22Rv1 (cell line): ENCODE results near the gene C1orf159.

Experiments used
- H3K27ac ChIP-seq: fragments of 450-650 bp; 2 replicates; pipeline ENCODE4 v1.5.1; 2017
- CTCF ChIP-seq: fragments of 450-650 bp; IDR thresholded peaks from 2 replicates; pipeline ENCODE4 v1.5.1; 2017; ENCODE audit warnings: mild to moderate bottlenecking
- ZFX ChIP-seq: fragments of 450-650 bp; IDR thresholded peaks from 2 replicates; pipeline ENCODE4 v1.6.1; 2017; ENCODE audit warnings: antibody characterized with exemption, borderline replicate concordance

Gene C1orf159

GRCh38 chr1:1092149-1092855, 23.6 kb downstream of the C1orf159 start:
- H3K27ac ChIP-seq = no peak overlapping the region
- TF ChIP-seq ZFX = no peak
- TF ChIP-seq CTCF = no peak

GRCh38 chr1:1091344-1092148, 24.3 kb downstream of the C1orf159 start:
- no peak overlapping the region for H3K27ac ChIP-seq
- TF ChIP-seq CTCF (no peak), ZFX (no peak)

GRCh38 chr1:1090424-1091343, 25.2 kb downstream of the C1orf159 start:
- TF ChIP-seq CTCF (no peak), ZFX (no peak)
- H3K27ac ChIP-seq = no peak overlapping the region

- no peak overlapping the region for H3K27ac ChIP-seq
- TF ChIP-seq CTCF (no peak), ZFX (no peak)
Observed at GRCh38 chr1:1089731-1090423, 26.0 kb downstream of the C1orf159 start.

GRCh38 chr1:1088801-1089680, 26.8 kb downstream of the C1orf159 start:
- no peak for TF ChIP-seq ZFX
- no peak for TF ChIP-seq CTCF
- H3K27ac ChIP-seq = no peak overlapping the region

- no peak for TF ChIP-seq CTCF
- TF ChIP-seq ZFX = no peak
- H3K27ac ChIP-seq = no peak overlapping the region
Observed at GRCh38 chr1:1088029-1088800, 27.7 kb downstream of the C1orf159 start.
